ENCODE results near the gene DUSP28.
A peak's percentile ranks its signal among the peaks of the same experiment; 100 is the strongest.

DUSP28 gene

GRCh38 chr2:240565333-240566202, 5.4 kb downstream of the DUSP28 start:
- Histone ChIP-seq H3K27ac (peak overlapping the region; percentile 50), H3K36me3 (ENCODE audit: insufficient read depth) (no peaks in the 10 kb centered on the region), H3K27me3 (ENCODE audit: insufficient read depth, low read depth) (no peaks in the 10 kb centered on the region), H3K4me2 (peak overlapping the region; percentile 48), H2AFZ (ENCODE audit: low read depth) (no peak overlapping the region), H4K20me1 (ENCODE audit: insufficient read depth) (no peaks in the 10 kb centered on the region), H3K4me3 (IDR thresholded peaks at IDR 0.05; ENCODE audit: insufficient read depth, low read depth, low read length) (no peak overlapping the region), H3K4me1 (ENCODE audit: low read depth, poor library complexity, severe bottlenecking) (peaks cover 56% of the 10 kb centered on the region), H3K79me2 (ENCODE audit: insufficient read depth, low read depth) (peaks cover 25% of the 10 kb centered on the region), H3K9ac (no peak overlapping the region; the same call in 1 of the 2 replicates)
- no peak for TF ChIP-seq CTCF (conservative IDR thresholded peaks at IDR 0.05; ENCODE audit: low read depth, low read length)

- Histone ChIP-seq H3K36me3 (ENCODE audit: insufficient read depth) (no peaks in the 10 kb centered on the region), H3K27me3 (ENCODE audit: insufficient read depth, low read depth) (no peaks in the 10 kb centered on the region), H3K79me2 (ENCODE audit: insufficient read depth, low read depth) (peaks cover 32% of the 10 kb centered on the region), H2AFZ (ENCODE audit: low read depth) (no peak overlapping the region), H4K20me1 (ENCODE audit: insufficient read depth) (no peaks in the 10 kb centered on the region), H3K4me2 (peak overlapping the region; percentile 55), H3K4me1 (ENCODE audit: low read depth, poor library complexity, severe bottlenecking) (peaks cover 55% of the 10 kb centered on the region), H3K27ac (peak overlapping the region; percentile 50; the same call in 1 of the 2 replicates), H3K9ac (no peak overlapping the region; the same call in 1 of the 2 replicates), H3K4me3 (IDR thresholded peaks at IDR 0.05; ENCODE audit: insufficient read depth, low read depth, low read length) (no peak overlapping the region)
- TF ChIP-seq CTCF (conservative IDR thresholded peaks at IDR 0.05; ENCODE audit: low read depth, low read length), result peak; percentile 58; the same call in 1 of the 2 replicates
Observed at GRCh38 chr2:240566203-240567136, 6.3 kb downstream of the DUSP28 start.

GRCh38 chr2:240567137-240567871, 7.1 kb downstream of the DUSP28 start:
- Histone ChIP-seq H3K27ac (peak overlapping the region; percentile 64), H3K4me2 (peak overlapping the region; percentile 55), H3K27me3 (ENCODE audit: insufficient read depth, low read depth) (no peaks in the 10 kb centered on the region), H3K4me3 (IDR thresholded peaks at IDR 0.05; ENCODE audit: insufficient read depth, low read depth, low read length) (peak overlapping the region; percentile 39), H3K9ac (peak overlapping the region; percentile 70; the same call in 1 of the 2 replicates), H3K79me2 (ENCODE audit: insufficient read depth, low read depth) (peaks cover 32% of the 10 kb centered on the region), H2AFZ (ENCODE audit: low read depth) (0 out of 2 replicates have a peak overlapping the region, but pooled peaks have one; percentile 52), H3K4me1 (ENCODE audit: low read depth, poor library complexity, severe bottlenecking) (peaks cover 46% of the 10 kb centered on the region), H4K20me1 (ENCODE audit: insufficient read depth) (no peaks in the 10 kb centered on the region), H3K36me3 (ENCODE audit: insufficient read depth) (no peaks in the 10 kb centered on the region)
- TF ChIP-seq CTCF (conservative IDR thresholded peaks at IDR 0.05; ENCODE audit: low read depth, low read length), result no peak; the same call in 1 of the 2 replicates
